Measurements from ENCODE around the gene RNF214. TPM values are rescaled to one million over a fixed set of nuclear protein-coding genes. Genes with fewer than 3 reads are reported as not detected.

RNF214 gene
- total and polyA plus RNA-seq, 10 of the 15 experiments (the other 5 are each of a cell fraction or from before 2014, with no cell fraction given): 4.8 to 16.8 (median 10.5) TPM

DNA sequence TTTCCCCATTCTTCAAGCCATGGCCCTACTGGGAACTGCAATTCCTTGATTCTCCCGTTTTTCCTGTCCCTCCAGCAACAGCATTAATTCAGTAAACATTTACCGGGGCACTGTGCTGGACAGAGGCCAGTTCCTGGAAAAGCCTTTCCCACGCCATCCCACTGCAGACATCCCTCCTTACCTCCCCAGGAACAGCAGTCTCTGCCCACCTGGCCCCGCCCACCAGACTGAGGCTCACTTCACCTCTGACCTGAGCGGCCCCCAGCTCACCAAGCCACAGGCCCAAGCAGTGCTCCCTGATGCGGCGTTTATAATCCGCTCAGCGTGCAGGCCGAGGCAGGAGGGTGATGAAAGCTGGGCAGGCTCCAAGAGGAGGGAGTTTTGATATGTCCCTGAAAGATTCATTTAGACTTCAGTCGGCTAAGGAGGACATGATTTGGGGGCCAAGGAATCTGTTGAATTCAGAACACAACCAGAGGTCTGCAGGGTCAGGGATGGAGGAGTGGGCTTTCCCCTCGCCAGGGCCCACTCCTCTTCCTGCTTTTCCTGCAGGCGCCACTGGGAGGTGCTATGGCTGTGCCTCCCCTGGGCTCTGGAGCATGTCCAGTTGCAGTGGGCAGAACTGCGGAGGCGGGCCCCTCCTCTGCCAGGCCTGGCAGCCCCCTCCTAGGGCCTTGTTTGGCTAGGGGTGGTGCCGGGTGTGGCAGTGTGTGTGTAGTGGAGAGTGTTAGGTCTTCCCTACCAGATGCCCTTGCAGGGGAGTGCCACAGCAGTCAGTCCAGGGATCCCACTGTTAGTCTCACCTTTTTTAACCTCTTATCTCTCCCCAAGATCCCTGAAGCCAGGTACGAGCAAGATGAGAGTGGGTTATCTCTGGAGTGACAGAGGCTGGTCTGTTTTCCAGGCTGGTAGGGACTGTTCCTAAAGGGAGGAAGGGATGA lies 34.7 kb upstream of the RNF214 start:
- RAD21 ChIA-PET (ENCODE audit: unreplicated experiment): no interaction called here
- POLR2A ChIA-PET: interaction anchor here (0.5 kb wide), 1 partner anchor 186 kb away, joined by 3 read pairs; no protein-coding TSS in a partner anchor
- no peak overlapping the region for H3K9ac ChIP-seq (ENCODE audit: control insufficient read depth, insufficient read depth, low read length)

More for the DNA sequence above, 34.7 kb upstream of the RNF214 start:
- intact Hi-C loops (cut with micrococcal nuclease; ENCODE audit: unreplicated experiment) (no loop called here), in situ Hi-C loops (cut with MboI) (no loop called here)
- DNase-seq (ENCODE audit: low read depth, low spot score) (no peak), FAIRE-seq (no peak), ATAC-seq (0 out of 3 replicates have a peak, but pooled peaks have one; percentile 15)
- H2AFZ ChIP-seq (ENCODE audit: control insufficient read depth, low read depth, low read length): no peak overlapping the region
- WGBS (ENCODE audit: insufficient coverage, insufficient replicate concordance, low lambda C conversion rate, missing lambda C conversion rate): 76% methylated on average over 17 of the region's 17 CpGs
- H3K79me2 ChIP-seq (ENCODE audit: control insufficient read depth, insufficient read depth, low read length): no peaks in the 10 kb centered on the region
- BruUV-seq (replicated peaks): TSS peak; percentile 18
- H3K4me1 ChIP-seq (ENCODE audit: control insufficient read depth, insufficient read depth, low read length): no peaks in the 10 kb centered on the region
- CTCF ChIA-PET: interaction anchor here (0.9 to 4.0 kb wide), 3 partner anchors 16 to 33 kb away, joined by 4 to 18 read pairs (median 5); no protein-coding TSS in a partner anchor
- H3K4me2 ChIP-seq (ENCODE audit: control insufficient read depth, insufficient read depth): no peak overlapping the region
- SMC1A ChIA-PET (ENCODE audit: uncharacterized antibody, unreplicated experiment): no interaction called here
- no peaks in the 10 kb centered on the region for H4K20me1 ChIP-seq (ENCODE audit: control insufficient read depth, insufficient read depth)
- H3K36me3 ChIP-seq (ENCODE audit: control insufficient read depth in 2 of 2, insufficient read depth in 2 of 2, low read length in 1 of 2): peaks cover 0 to 1% of the 10 kb centered on the region in 2 experiments; a peak in 2 of 4 replicates
- H3K27me3 ChIP-seq (replicated peaks in 1 of 2; ENCODE audit: control insufficient read depth in 2 of 2, insufficient read depth in 2 of 2, low read length in 1 of 2): no peaks in the 10 kb centered on the region
- no peak for TF ChIP-seq ZSCAN29 (IDR thresholded peaks at IDR 0.05)
- TF ChIP-seq CTCF (IDR thresholded peaks at IDR 0.05 in 2 of 3, conservative IDR thresholded peaks at IDR 0.05 in 1 of 3; ENCODE audit: control insufficient read depth in 2 of 3, extremely low read depth in 1 of 3, insufficient read depth in 1 of 3, low read depth in 3 of 3, low read length in 3 of 3): peak; percentile 7 to 27 (median 27); a peak in 2 of 6 replicates
- no peak overlapping the region for H3K4me3 ChIP-seq
- H3K9me3 ChIP-seq (replicated peaks; ENCODE audit: control insufficient read depth, insufficient read depth, low read length): no peaks in the 10 kb centered on the region
- no peak overlapping the region for H3K27ac ChIP-seq (ENCODE audit: control insufficient read depth, insufficient read depth)
